HG03097 (cell line): ENCODE results near the gene VPS39.

Experiments used
- ATAC-seq: cut with Tn5 transposase; IDR thresholded peaks from one replicate; pipeline ENCODE4 v1.9.1; 2021; ENCODE audit not compliant: unreplicated experiment, low FRiP score

Gene VPS39

DNA sequence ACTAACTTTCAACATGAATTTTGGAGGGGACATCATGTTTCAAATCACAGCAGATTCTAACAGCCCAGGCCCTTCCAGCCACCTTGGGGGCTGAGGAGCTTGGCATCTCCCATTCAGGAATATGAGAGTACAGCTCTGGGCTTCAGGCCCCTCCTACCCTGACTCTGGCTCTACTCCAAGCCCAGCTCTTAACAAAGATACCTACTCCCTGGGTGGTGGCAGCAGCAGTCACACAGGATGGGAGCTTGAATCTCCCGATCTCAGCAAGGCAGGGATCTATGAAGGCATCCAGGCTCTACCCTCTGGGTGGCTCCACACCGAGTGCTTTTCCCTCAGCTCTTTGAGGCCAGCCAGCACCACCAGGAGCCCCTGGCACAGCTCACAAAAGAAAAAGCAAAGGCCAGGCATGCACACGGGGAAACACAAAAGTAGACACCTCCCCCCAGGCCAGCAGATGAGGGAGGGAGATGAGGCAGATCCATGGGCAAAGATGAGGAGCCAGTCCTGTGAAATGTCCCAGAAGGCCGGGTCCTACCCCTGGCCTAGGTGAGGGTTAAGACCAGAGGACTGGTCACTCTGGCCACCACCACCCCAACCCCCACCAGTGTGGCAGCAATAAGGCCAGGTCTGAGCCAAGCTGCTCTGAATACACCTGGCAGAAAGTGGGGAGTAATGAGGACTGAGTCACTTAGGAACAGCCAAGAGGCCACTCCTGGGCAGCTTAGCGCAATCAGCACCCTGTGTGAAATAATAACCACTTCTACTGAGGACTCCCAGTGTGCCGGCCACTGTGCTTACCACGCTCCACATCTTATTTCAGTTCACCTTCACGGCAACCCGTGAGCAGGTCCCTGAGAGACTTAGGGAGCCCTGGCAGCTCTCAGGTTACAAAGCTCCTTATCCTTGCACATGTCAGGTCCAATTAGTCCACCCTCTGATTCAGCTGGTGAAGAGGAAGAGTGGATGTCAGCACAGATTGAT lies 76.0 kb downstream of the VPS39 start:
- no peak for ATAC-seq

DNA sequence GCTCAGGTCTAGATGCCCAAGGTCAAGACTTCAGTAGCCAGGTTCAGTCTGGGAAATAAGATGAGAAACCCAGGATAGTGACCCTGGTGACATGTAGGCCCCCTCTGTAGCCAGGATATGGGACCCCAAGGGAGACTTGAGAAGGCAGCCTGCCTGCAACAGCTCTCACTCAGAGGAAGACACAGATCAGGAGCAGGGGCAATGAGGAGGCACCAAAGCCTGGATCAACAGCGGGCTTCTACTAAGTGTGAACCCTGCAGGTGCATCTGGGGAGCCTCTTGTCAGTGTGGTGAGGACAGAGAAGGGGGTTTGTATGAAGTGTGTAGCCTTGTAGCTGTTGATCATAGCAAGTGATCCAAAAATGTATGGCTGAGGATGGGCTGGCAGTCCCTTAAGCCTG lies 77.1 kb downstream of the VPS39 start:
- ATAC-seq, result no peak

DNA sequence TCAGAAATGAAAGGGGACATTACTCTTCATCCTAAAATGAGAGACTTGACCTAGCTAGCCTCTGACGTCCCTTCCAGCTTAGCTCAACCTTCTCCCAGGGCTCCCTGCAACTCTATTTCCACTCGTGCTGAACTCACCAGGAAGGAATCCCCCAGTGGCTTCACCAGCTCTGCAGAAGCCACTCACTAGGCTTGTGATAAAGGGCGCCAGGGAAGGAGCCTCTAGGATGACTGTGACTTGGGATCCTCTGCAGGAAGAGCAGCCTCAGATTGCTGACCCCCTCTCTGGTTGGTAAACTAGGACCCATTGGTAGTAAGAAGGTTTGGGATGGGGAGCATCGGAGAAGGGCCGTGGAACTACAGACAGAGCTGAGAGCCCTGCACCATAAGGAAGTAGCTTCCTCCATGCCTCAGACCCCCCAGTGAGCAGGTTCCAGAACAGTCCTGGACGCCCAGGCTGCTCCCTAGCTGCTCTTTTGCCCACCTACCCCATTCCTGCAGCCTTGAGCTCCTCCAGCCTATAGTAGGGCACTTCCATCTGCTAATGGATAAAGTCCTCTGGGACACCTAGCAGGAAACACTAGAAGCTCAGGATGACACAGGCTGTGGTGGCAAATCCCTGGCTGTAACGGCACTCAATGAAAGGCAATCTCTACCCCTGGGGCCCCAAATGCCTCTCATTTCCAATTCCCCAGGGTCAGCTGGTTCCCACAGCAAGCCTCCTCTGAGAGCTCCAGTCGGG lies 77.7 kb downstream of the VPS39 start:
- ATAC-seq, result no peak

DNA sequence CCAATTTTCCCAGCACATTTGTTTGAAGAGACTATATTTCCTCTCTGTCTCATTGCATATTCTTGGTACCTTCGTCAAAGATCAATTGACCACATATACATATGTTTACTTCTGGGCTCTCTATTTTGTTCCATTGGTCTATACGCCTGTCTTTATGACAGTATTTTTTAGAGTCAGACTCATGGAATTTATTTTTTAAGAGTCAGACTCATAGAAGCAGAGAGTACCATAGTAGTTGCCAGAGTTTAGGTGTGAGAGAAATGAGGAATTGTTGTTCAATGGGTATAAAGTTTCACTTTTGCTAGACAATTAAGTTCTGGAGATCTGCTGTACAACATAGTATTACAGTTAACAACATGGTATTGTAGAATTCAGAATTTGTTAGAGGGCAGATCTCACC lies 78.7 kb downstream of the VPS39 start:
- no peak for ATAC-seq

DNA sequence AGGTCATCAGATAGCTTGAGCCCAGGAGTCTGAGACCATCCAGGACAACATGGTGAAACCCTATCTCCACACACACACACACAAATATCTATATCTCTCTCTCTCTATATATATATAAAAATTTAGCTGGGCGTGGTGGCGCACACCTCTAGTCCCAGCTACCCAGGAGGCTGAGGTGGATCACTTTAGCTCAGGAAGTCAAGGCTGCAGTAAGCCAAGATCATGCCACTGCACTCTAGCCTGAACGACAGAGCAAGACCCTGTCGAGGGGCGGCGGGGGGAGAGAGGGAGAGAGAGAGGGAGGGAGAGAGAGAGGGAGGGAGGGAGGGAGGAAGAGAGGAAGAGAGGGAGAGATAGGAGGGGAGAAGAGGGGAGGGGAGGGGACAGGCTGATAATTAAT lies 79.6 kb downstream of the VPS39 start:
- no peak for ATAC-seq

DNA sequence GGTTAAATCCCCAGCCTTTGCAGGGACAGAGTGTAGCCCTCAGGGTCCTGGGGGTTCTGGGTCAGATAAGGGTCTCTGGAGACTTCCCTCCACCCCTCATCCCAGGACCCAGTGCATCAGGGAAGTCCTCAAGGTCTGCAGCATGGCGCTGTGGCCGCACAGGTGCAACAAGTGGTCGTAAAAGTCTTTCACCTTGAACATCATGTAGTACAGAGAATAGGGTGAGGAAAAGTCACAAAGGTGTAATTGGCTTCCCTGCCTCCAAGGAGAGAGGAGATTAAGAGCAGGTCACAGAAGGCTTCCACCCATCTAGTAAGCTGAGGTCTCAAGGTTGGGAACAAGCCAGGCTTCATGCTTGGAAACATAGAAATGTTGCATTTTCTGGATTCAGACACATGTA lies 84.6 kb downstream of the VPS39 start:
- ATAC-seq, result no peak

DNA sequence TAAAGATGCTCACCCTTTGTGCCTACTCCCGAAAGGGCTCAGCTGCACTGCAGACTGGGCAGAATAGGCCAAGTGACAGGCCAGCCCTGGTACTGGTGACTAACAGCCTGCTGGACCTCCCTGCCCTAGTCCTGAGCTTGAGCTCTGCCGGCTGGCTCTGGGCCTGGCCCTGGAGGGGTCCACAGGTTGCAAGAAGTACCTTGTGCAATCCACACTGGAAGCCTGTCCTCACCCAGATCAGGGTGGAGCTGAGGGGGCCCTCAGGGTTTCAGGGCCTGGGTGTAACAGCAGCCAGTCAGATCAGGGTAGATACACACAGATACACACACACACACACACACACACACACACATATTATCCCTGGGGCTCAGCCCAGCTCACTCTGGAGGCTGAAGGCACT lies 86.4 kb downstream of the VPS39 start:
- ATAC-seq, result no peak

DNA sequence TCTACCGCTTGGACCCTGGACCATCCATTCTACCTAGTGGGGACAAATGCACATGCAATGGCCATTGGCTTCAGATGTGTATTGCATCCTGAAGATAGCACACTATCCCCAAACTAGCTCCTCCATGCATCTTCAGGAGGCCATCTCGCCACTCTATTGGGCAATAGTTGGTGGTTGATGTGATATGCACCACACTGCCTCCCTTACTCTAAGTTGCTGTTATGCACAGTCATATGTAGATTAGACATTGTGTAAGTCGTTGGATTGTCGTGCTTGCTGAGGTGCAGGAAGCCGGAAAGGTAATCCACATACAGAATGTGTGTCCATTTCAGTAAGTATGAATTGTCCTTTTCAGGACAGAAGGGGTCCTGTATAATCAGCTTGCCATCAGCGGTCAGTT lies 87.1 kb downstream of the VPS39 start:
- ATAC-seq, result no peak

DNA sequence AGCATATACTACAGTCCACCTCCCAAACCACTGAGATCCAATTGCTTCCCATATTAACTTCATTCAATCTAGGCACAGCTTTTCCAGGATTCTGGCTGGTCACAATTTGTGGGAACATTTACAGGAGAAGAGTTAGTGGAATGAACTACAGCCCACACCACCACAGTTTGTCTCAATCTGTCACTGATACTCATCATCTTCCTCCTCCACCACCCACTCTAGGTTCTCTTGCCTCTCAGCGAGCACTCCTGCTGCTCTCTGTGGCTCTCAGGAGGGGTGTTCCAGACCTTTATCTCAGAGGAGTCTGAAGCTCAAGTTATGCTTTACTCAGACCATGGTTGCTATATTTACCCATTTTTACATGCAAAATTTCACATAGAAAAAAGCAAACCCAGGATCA lies 87.8 kb downstream of the VPS39 start:
- ATAC-seq, result no peak

DNA sequence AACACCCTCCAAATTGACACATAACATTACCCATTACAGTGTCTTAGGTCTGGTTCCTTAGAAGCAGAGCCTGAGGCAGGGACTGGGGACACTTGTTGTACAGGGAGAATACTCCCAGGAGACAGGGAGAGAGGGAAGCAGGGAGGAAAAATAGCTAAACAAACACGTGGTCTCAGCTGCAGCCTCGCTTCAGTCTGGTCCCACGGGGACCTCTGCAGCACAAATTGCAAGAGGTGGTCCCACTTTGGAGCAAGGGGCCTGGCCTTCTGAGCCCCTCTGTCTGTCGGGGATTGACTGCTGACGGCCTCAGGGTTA lies 88.7 kb downstream of the VPS39 start:
- no peak for ATAC-seq

DNA sequence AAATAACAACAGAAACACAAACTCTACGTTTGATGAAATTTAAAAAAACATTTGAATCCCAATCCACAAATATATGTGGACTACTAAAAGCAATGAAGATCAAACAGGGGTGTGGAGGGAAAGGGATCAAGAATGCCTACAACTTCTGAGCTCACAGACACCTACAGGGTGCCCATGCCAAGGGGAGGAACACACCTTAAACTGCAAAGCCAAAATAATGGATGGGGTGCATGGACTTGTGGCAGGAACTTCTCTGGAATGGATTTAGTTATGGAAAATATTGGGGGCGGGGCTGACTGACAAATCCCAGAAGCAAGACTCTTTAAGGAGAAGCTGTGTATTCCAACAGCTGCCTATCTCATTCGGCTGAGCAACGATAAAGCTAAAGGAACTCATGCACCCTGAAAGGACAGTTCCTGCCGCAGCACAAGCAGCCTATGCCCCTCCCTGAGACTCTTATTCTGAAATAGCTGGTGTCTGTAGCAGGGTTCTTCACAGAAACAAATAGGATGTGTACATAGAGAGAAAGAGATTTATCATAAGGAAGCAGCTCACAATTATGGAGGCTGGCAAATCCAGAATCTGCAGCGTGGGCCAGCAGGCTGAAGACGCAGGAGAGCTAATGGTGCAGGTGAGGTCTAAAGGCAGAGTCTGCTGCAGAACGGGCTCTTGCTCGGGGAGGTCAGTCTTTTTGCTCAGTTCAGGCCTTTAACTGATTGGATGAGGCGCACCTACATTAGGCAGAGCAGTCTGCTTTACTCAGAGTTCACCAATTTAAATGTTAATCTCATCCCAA lies 89.3 kb downstream of the VPS39 start:
- ATAC-seq, result no peak

DNA sequence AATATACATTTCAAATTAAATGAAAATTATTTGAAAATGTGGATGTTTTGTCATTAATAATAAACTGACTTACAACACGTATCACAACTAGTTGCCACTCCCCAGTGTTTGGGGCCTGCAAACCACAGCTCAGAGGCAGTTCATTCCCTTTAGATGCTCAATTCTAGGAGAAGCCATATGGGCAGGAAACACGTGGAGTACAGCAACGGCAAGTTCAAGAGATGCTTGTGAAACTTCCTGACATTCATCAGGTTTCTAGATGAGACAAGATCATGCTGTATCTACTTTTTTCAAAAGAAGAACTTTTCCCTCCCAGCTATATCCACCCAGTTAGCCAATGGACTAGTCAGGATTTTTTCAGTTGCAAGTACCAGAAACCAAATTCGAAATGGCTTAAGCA lies 96.2 kb downstream of the VPS39 start:
- ATAC-seq, result no peak

DNA sequence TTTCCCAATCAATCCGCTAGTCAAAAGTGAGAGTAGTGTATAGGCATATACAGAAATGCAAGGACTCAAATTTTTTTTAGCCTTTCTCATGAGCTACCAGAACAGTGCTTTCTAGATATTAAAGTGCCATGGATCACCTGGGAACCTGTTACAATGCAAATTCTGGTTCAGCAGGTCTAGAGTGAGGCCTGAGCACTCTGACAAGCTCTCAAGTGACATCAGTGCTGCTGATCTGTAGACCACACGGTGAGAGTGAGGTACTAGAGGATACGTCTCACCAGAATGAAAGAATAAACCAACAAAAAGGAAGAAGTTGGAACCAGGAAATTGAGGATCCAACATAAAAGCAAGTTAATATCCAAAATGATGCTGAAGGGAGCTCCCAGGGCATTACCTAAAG lies 97.7 kb downstream of the VPS39 start:
- ATAC-seq, result no peak

DNA sequence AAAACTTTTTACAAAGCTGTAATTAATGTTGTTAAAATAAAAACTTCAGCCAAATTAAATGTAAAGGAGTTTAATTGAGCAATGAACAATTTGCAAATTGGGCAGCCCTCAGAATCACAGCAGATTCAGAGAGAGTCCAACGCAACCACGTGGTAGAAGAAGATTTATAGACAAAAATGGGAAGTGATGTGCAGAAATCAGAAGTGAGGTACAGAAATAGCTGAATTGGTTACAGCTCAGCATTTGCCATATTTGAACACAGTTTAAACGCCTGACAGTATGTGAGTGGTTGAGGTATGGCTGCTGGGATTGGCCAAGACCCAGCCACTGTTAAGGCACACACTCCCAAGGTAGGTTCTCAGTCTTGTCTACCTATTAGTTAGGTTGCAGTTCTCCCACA lies 99.3 kb downstream of the VPS39 start:
- no peak for ATAC-seq
